ENCODE data around the gene PCBP2.
"Not testable (repeated sequence)": the region's sequence is repeated elsewhere in the genome, so short reads cannot be mapped to it uniquely, and the experiment has no call there.

The PCBP2 gene

GRCh38 chr12:53474077-53474476 lies 22.2 kb downstream of the PCBP2 start:
- DNase-seq, result no peak

GRCh38 chr12:53474819-53475218 lies 22.9 kb downstream of the PCBP2 start:
- no peak for DNase-seq

- no peak for DNase-seq
These were observed 24.9 kb downstream of the PCBP2 start for GRCh38 chr12:53476769-53477209.

GRCh38 chr12:53478865-53479264 lies 27.0 kb downstream of the PCBP2 start:
- DNase-seq, result no peak

- no peak for DNase-seq
These were observed 27.4 kb downstream of the PCBP2 start for GRCh38 chr12:53479331-53479730.

GRCh38 chr12:53480491-53481442 lies 28.9 kb downstream of the PCBP2 start:
- DNase-seq, result no peak

GRCh38 chr12:53481458-53481857 lies 29.6 kb downstream of the PCBP2 start:
- not testable (repeated sequence) for DNase-seq

GRCh38 chr12:53481939-53482586 lies 30.2 kb downstream of the PCBP2 start:
- no peak for DNase-seq

GRCh38 chr12:53482626-53483168 lies 30.8 kb downstream of the PCBP2 start:
- DNase-seq, result no peak

- DNase-seq, result no peak
These were observed 31.5 kb downstream of the PCBP2 start for GRCh38 chr12:53483225-53483978.

GRCh38 chr12:53483979-53484377 lies 32.1 kb downstream of the PCBP2 start:
- DNase-seq, result no peak

- DNase-seq, result no peak
These were observed 33.0 kb downstream of the PCBP2 start for GRCh38 chr12:53484686-53485575.

- DNase-seq, result no peak
These were observed 34.2 kb downstream of the PCBP2 start for GRCh38 chr12:53485955-53486735.

- no peak for DNase-seq
These were observed 35.0 kb downstream of the PCBP2 start for GRCh38 chr12:53486736-53487487.

GRCh38 chr12:53489242-53489864 lies 37.5 kb downstream of the PCBP2 start:
- no peak for DNase-seq

- no peak for DNase-seq
These were observed 40.3 kb downstream of the PCBP2 start for GRCh38 chr12:53492188-53492587.

GRCh38 chr12:53492830-53493609 lies 41.1 kb downstream of the PCBP2 start:
- peak; percentile 88 for DNase-seq

GRCh38 chr12:53493610-53494391 lies 41.9 kb downstream of the PCBP2 start:
- DNase-seq, result no peak
